Kidney tubule cell (primary cell): Measurements from ENCODE around the gene SOX5.
A peak's percentile ranks its signal among the peaks of the same experiment; 100 is the strongest.

Source experiments
- DNase-seq: peaks from one replicate; pipeline ENCODE4 v3.0.0-alpha.2; 2018; ENCODE audit warnings: low spot score

SOX5 gene

GRCh38 chr12:23949348-23950209 lies at the start of gene SOX5:
Gene SOX5 (minus strand): TSS chr12:23949670. CDS start chr12:23949601, 69 bp downstream.
- peak; percentile 50 for DNase-seq

DNA sequence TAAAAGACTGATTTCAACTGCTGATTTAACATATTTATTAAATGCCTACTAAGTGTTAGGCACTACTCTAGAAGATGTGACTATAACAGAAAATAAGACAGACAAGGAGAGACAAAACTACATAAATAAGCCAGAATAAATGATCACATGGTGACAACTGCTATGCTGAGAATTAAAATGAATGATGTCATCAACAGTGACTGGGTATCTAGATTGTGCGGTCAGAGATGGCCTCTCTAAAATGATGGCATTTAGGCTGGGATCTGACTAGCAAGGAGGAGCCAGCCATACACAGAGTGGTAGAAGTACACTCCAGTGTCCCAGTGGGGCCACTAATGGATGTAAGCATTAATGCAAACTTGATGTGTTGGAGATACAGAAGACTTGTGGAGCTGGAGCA lies 37.6 kb upstream of the SOX5 start:
- no peak for DNase-seq

GRCh38 chr12:23980826-23981225 lies 31.4 kb upstream of the SOX5 start:
- no peak for DNase-seq

DNA sequence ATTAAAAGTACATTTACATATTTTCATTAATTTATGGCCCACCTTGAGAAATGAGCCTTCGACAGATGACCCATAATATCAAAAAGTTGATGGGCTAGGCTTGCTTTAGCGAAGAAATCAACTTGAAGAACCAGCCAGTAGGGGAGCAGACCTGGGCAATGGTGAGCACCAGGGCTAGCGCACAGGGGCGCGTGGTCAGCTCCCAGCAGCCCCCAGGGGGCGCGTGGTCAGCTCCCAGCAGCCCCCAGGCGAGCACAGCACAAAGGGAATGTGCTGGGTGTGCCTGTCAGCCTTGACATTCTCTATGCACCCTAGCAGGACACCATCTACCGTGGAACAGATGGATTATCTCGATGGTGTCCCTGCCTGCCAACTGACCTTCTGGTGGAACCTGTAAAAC lies 15.3 kb upstream of the SOX5 start:
- no peak for DNase-seq

- DNase-seq, result no peak
These were observed 10.4 kb upstream of the SOX5 start for GRCh38 chr12:23959826-23960225.

DNA sequence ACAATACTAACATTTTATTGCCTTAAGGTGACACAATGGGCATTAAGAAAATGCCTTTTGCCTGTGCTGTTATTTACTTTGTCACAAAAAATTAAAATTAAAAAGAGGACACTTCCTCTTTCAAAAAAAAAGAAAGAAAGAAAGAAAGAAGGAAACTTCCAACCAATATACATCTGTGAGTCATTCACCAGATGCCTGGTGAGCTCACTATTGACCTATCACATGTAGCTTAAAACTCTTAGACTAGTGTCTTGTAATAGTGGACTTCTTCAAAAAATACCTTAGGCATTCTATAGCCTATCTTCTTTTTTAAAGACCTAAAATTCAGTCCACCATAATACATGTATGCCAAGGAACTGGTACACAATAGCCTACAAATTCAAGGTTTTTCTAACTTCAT lies 4.9 kb upstream of the SOX5 start:
- peak; percentile 21 for DNase-seq

- DNase-seq, result no peak
These were observed 2.6 kb upstream of the SOX5 start for GRCh38 chr12:23952071-23952470.

DNA sequence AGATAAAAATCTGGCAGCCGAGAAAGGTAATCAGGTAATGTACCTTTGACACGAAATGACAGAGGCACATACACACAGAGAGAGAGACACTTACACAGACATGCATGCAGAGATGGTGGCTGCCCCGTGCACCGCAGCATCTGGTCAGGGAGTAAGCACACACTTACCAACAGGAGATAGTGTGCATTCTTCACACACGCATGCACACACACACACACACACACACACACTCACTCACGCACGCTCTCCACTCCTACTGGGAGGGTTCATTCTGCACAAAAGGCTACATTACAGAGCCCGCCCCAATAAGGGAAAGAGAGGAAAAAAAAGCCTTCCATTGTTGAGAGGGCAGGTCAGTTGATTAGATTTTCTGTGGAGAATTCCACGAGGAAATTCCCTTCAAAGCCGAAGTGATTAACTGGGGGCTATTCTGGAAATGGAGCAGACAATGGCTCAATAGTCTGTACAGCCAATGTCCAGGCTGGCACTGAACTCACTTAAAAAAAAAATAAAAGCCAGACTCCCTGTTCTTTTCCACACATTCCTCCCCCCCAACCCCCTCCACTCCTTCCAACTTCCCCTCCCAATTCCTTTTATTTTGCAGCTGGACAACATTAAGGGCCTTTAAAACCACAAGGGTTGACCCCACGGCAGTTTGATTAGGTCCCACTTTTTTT lies 1.4 kb upstream of the SOX5 start:
- DNase-seq, result peak; percentile 13

DNA sequence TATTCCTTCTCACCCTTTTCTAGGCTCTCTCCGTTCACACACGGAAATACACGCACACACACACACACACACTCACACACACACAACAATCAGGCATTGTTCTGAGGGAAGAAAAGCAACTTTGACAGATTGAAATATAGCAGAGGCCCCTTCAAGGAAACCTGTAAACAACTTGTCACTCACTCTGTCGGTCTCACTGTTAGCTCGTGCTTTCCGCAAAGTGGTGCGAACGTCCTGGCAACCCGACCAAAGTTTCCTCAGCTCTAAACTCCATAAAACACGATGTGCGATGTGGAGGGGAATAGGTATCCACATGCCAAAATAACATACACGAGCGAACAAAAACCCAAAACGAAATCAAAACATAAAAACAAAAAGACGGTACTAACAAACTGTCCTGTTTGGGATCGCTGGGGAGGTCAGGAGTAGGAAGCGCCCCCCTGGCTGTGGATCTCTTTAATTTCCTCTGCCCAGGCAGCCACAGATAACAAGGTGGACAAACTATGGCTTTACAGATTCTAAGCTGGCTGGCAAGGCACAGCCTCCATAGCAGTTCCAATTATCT lies 822 bp upstream of the SOX5 start:
- DNase-seq, result peak; percentile 7

- no peak for DNase-seq
These were observed 1.2 kb downstream of the SOX5 start for GRCh38 chr12:23948291-23948690.

- DNase-seq, result no peak
These were observed 2.1 kb downstream of the SOX5 start for GRCh38 chr12:23947395-23947794.

GRCh38 chr12:23945249-23945648 lies 4.2 kb downstream of the SOX5 start:
- peak; percentile 2 for DNase-seq

- no peak for DNase-seq
These were observed 5.4 kb downstream of the SOX5 start for GRCh38 chr12:23944067-23944466.

GRCh38 chr12:23942841-23943240 lies 6.6 kb downstream of the SOX5 start:
- DNase-seq, result no peak

DNA sequence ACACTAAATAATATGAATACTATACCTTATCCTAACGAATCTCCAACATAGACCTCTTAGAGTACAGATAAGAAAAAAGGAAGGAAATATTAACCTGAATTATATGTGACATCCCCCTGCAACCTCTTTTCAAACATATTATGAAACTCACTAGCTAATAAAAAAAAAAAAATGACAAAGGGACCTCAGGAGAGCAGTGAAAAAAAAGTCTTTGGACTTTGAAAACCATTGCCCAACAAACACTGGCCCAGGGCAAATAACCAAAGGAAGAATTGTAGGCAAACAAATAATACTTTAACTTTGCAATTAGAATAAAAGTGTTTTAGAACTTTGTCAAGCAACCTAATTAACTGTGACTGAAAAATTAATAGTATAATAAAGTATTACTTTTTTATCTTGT lies 7.7 kb downstream of the SOX5 start:
- no peak for DNase-seq

DNA sequence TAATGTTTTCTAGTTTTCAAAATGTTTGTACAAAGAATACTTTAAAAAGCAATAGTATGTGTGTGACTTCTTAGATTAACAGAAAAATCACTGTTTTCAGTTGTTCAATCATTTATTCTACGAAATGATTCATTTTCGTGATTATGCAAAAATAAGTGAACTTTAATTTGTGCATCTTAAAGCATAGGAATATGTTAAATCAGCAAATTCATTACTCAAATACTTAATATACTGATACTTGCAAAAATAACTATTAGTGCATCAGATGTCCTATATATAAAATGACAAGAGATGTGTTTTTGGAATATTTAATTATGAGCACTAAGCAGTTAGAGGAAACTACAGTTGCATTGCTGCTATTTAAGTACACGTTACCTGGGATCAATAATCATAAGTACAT lies 11.0 kb downstream of the SOX5 start:
- DNase-seq, result no peak

DNA sequence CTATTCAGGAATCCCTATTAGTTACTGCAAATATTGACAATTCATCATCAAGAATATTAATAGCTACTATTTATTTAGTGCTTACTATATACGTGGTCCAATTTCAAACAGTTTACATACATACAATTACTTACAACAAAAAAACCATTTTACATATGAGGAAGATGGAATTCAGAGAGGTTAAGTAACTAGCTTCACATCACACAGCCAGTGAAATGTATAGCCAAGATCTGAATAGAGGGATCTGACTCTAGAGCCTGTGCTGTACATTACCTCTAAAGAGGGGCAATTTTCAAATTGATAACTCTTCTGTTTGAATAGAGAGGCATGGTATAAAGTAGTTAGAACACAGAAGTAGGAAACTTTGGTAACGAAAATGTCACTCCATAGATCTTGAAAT lies 18.3 kb downstream of the SOX5 start:
- no peak for DNase-seq

DNA sequence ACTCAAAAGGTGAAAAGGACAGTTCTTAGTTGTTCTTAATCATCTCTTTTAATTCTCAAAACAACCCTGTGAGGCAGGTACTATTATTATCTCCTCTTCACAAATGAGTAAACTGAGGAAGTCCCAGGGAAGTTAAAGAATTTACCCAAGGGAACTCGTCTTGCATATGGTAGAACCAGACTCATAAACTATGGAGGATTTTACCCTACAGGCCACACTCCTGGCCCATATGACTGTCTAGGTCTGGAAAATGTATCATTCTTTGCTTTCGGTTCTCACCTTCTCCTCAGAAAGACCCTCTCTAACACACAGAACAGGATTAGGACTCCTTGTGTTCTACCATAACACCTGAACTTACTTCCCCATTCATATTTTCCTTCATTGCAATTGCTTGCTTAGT lies 18.9 kb downstream of the SOX5 start:
- no peak for DNase-seq

GRCh38 chr12:23929906-23930305 lies 19.6 kb downstream of the SOX5 start:
- no peak for DNase-seq

DNA sequence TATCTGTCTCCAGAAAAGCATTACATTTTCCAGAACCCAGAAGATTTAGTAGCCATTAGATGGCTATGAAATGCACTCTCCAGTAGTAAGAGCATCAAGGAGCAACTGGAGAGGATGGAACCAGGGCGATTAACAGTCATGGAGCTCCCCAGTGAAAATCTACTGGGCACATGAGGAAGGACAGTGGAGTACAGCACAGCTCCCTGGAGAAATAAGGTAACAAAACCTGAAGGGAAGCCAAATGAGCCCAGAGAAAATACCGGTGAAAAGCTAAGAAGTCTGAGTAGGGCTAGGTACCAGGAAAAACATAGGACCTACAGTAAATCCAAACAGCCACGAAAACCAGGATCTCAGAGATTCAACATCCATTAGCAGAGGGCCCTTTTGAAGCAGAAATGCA lies 21.6 kb downstream of the SOX5 start:
- no peak for DNase-seq

DNA sequence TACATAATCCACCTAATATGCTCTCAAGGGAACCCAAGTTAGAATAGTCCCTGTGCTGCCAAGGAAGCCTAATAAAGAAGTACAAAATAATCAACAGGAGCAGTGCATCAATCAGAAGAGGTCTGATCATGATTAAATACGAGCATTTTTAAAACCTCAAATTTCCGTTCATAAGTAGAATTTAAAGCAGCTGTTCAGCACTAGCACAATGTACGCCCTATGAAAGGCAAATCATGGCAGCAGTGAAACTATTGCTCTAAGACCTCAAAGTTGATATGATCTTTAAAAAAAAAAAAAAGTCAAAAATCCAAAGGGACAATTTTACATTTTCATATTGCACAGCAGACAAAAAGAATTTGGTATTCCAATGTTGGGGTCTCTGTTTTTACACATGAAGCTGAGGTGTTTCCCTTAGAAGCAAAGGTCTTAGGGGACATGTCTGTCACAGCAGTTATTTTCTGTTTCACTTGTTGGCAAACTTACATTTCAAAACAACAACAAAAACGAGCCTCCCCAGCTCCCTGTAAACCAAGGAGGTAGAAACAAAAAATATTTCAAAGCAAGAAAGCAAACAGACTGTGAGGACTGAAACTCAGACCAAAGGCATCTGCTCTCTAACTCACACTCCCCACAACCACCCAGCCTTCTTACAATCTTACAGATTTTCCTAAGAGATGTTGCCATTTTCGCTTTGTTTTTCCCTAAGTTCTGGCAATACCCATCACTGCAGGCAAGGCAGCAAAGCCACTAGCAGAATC lies 28.2 kb downstream of the SOX5 start:
- DNase-seq, result no peak

DNA sequence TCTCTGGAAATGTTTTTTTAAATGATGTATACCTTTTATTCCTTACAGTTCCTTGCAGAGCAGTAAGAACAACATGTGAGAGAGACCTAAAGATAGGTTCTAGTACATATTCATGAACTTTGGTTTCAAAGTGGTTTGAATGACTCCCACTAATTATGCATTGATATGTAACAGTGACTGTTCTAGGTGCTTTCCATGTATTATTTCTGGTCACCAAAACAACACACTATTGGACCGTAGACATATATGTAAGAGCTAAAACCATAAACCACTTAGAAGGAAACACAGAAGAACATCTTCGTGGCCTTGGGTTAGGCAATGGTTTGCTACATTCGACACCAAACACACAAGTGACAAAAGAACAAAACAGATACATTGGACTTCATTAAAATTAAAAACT lies 37.9 kb downstream of the SOX5 start:
- no peak for DNase-seq

GRCh38 chr12:23909551-23909950 lies 39.9 kb downstream of the SOX5 start:
- no peak for DNase-seq
